ENCODE results near the gene TLK1.
A peak's percentile ranks its signal among the peaks of the same experiment; 100 is the strongest.

TLK1 gene

GRCh38 chr2:170996316-170996715, 164.4 kb downstream of the TLK1 start:
- WGBS = 88% methylated on average over 2 of the region's 2 CpGs
- H3K4me3 ChIP-seq (ENCODE audit: low read length) = no peak overlapping the region

DNA sequence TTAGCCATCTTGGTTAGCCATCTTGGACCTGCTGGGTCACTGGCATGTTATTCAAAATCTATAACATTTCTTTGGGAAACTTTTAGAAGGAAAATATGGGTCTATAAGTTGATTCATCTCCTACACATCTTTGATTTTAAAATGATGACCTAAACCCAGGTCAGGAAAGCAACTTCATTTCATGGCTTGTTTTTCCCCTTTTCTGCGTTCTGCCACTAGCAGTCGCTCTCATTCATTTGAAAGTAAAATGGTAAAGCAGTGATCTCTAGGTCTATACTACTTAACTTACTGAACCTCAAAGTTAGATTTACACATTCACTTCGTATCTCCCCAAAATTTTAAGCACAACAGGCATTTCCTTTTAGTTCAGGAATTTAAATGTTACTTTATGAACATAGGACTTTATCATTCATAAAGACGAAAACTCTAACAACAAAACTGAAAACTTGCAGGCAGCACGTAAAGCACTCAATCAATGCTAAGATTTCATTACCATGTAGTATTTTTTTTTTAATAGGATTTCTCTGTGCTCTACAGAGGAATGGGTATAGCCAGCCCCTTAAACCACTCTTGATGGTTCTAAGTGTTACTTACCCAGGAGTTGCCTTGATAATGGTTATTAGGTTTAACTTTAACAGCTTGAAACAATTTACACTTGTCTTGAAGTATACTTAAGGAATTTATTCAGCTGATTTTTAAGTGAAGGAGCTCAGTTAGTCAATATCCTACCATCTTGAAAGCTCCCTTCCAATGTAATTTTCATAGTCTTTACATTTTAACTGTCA, 169.1 kb downstream of the TLK1 start:
- H3K36me3 ChIP-seq (ENCODE audit: insufficient read depth, low read length) = peaks cover 65% of the 10 kb centered on the region

More at GRCh38 chr2:170996316-170996715, 164.4 kb downstream of the TLK1 start:
- Histone ChIP-seq H3K27ac (ENCODE audit: low read depth, low read length) (no peak overlapping the region), H3K4me1 (ENCODE audit: insufficient read depth, low read length) (no peaks in the 10 kb centered on the region), H3K9ac (ENCODE audit: low read depth, low read length) (no peak overlapping the region), H3K27me3 (ENCODE audit: insufficient read depth, low read length) (no peaks in the 10 kb centered on the region), H3K9me3 (ENCODE audit: insufficient read depth, low read depth, low read length) (no peaks in the 10 kb centered on the region), H3K36me3 (ENCODE audit: insufficient read depth, low read length) (peaks cover 86% of the 10 kb centered on the region)

DNA sequence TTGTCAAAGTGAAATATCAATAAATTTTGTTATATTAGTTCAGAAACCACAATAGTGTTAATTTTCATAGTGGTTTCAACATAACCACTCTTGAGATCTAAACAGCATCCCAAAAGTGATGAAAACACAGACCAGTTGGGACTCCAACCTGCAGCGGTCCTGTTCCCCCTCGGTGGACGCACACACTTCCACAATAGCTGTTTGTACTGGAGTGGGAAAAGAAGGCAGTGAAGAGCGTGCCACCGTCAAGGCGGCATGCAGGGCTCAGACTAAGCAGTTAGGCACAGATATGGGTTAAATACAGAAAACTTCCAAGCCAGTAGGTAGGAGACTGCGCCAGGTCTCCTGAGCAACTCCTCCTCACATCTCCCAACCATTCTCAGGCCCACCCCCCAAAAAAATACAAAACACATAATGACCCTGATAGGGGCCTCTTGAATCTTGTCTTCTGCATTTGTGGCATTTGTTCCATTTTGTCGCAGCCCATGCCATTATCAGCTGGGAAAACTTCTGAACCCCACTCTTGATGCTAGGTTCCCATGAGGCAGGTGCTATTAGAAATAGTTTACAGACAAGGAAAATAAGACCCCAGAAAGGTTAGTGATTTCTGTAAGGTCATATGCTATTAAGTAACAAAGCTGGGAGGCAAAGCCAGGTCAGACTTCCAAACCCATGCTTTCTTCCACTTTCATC, 174.0 kb downstream of the TLK1 start:
- H3K9me3 ChIP-seq (ENCODE audit: insufficient read depth, low read depth, low read length) = no peaks in the 10 kb centered on the region
- WGBS = 94% methylated on average over 8 of the region's 8 CpGs
- H3K4me3 ChIP-seq (ENCODE audit: low read length) = no peak overlapping the region
- H3K27ac ChIP-seq (ENCODE audit: low read depth, low read length) = no peak overlapping the region
- H3K36me3 ChIP-seq (ENCODE audit: insufficient read depth, low read length) = peaks cover 17% of the 10 kb centered on the region
- H3K27me3 ChIP-seq (ENCODE audit: insufficient read depth, low read length) = no peaks in the 10 kb centered on the region
- no peak overlapping the region for H3K9ac ChIP-seq (ENCODE audit: low read depth, low read length)
- peaks cover 7% of the 10 kb centered on the region; the same call in 1 of the 2 replicates for H3K4me1 ChIP-seq (ENCODE audit: insufficient read depth, low read length)

More for the DNA sequence above, 169.1 kb downstream of the TLK1 start:
- H3K27ac ChIP-seq (ENCODE audit: low read depth, low read length) = no peak overlapping the region
- WGBS = 73% methylated on average over 5 of the region's 5 CpGs
- no peaks in the 10 kb centered on the region for H3K4me1 ChIP-seq (ENCODE audit: insufficient read depth, low read length)
- H3K9me3 ChIP-seq (ENCODE audit: insufficient read depth, low read depth, low read length) = no peaks in the 10 kb centered on the region
- no peak overlapping the region for H3K4me3 ChIP-seq (ENCODE audit: low read length)
- H3K9ac ChIP-seq (ENCODE audit: low read depth, low read length) = no peak overlapping the region
- no peaks in the 10 kb centered on the region for H3K27me3 ChIP-seq (ENCODE audit: insufficient read depth, low read length)

- Histone ChIP-seq H3K27me3 (ENCODE audit: insufficient read depth, low read length) (no peaks in the 10 kb centered on the region), H3K27ac (ENCODE audit: low read depth, low read length) (no peak overlapping the region), H3K9ac (ENCODE audit: low read depth, low read length) (no peak overlapping the region), H3K36me3 (ENCODE audit: insufficient read depth, low read length) (peaks cover 6% of the 10 kb centered on the region), H3K9me3 (ENCODE audit: insufficient read depth, low read depth, low read length) (no peaks in the 10 kb centered on the region), H3K4me3 (ENCODE audit: low read length) (no peak overlapping the region), H3K4me1 (ENCODE audit: insufficient read depth, low read length) (peaks cover 7% of the 10 kb centered on the region; the same call in 1 of the 2 replicates)
- 95% methylated on average over 5 of the region's 5 CpGs for WGBS
Observed at GRCh38 chr2:170985407-170985806, 175.3 kb downstream of the TLK1 start.

DNA sequence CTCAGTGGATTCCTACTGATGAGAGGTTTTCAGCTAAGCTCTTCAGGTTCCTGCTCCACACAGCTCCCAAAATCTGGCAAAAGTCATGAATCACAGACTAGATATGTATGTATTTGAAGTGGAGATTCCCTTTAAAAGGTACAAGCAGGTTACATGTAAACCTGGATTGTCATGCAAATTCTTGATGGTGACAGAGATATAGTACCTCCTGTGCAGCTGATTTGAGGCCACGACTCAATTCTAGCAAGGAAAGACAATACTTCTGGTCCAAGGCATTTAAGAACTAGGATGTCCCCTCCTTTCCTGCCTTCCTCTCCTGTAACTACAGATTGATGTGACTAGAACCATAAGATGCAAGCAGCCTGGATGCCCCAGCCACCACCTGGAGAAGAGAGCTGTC, 176.6 kb downstream of the TLK1 start:
- peaks cover 7% of the 10 kb centered on the region; the same call in 1 of the 2 replicates for H3K4me1 ChIP-seq (ENCODE audit: insufficient read depth, low read length)
- H3K27ac ChIP-seq (ENCODE audit: low read depth, low read length) = no peak overlapping the region
- H3K36me3 ChIP-seq (ENCODE audit: insufficient read depth, low read length) = peaks cover 5% of the 10 kb centered on the region; the same call in 1 of the 2 replicates
- no peaks in the 10 kb centered on the region for H3K27me3 ChIP-seq (ENCODE audit: insufficient read depth, low read length)
- H3K9me3 ChIP-seq (ENCODE audit: insufficient read depth, low read depth, low read length) = no peaks in the 10 kb centered on the region
- H3K4me3 ChIP-seq (ENCODE audit: low read length) = no peak overlapping the region
- 30% methylated on average over 1 of the region's 1 CpG for WGBS
- H3K9ac ChIP-seq (ENCODE audit: low read depth, low read length) = no peak overlapping the region

GRCh38 chr2:170975943-170976270, 184.8 kb downstream of the TLK1 start:
- H3K9ac ChIP-seq (ENCODE audit: low read depth, low read length) = no peak overlapping the region
- H3K9me3 ChIP-seq (ENCODE audit: insufficient read depth, low read depth, low read length) = no peaks in the 10 kb centered on the region
- no peaks in the 10 kb centered on the region for H3K36me3 ChIP-seq (ENCODE audit: insufficient read depth, low read length)
- no peaks in the 10 kb centered on the region for H3K27me3 ChIP-seq (ENCODE audit: insufficient read depth, low read length)
- H3K4me3 ChIP-seq (ENCODE audit: low read length) = no peak overlapping the region
- whole genome bisulfite sequencing = 90% methylated on average over 4 of the region's 4 CpGs
- H3K4me1 ChIP-seq (ENCODE audit: insufficient read depth, low read length) = peaks cover 19% of the 10 kb centered on the region; the same call in 1 of the 2 replicates
- no peak overlapping the region for H3K27ac ChIP-seq (ENCODE audit: low read depth, low read length)

DNA sequence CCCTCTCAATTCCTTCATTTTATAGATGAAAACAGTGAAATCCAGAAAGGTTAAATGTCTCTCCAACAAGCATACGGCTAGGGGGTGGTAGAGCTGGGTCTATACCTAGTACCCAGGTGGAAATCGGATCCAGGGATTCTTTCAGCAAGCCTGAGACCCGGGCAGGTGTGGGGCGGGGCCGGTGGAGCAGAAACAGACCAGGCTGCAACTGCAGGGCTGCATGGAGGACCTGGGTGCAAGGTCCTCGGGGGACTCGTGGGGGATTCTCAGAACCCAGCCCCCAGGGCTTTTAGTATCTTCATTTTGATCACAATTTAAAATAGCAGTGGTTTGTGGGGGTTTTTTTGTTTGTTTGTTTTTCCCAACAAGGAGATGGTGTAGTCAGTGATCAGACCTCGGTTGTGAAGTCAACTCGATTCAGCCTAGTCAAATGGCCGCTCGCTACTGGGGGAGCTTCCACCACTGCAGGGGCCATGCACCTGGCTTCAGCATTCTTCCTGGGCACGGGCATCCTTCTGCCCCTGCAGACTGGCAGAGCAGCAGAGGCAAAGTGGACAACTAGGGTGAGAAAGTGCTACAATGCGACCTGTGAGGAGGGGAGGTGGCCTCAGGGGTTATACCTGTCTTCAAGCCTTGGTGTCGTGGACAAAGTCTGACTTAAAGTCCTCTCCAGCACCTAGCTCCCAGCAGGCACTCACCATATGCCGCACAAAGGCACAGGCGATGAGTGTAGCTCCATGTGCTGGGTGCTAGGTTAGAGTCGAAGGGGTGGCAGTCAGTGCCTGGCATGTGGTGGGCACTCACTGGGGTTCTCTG, 185.4 kb downstream of the TLK1 start:
- H3K4me3 ChIP-seq (ENCODE audit: low read length) = no peak overlapping the region
- no peak overlapping the region for H3K9ac ChIP-seq (ENCODE audit: low read depth, low read length)
- no peaks in the 10 kb centered on the region for H3K36me3 ChIP-seq (ENCODE audit: insufficient read depth, low read length)
- H3K4me1 ChIP-seq (ENCODE audit: insufficient read depth, low read length) = peaks cover 19% of the 10 kb centered on the region; the same call in 1 of the 2 replicates
- WGBS = 92% methylated on average over 17 of the region's 17 CpGs
- H3K27ac ChIP-seq (ENCODE audit: low read depth, low read length) = no peak overlapping the region
- H3K27me3 ChIP-seq (ENCODE audit: insufficient read depth, low read length) = no peaks in the 10 kb centered on the region
- no peaks in the 10 kb centered on the region for H3K9me3 ChIP-seq (ENCODE audit: insufficient read depth, low read depth, low read length)

- peaks cover 20% of the 10 kb centered on the region; the same call in 1 of the 2 replicates for H3K4me1 ChIP-seq (ENCODE audit: insufficient read depth, low read length)
- H3K9ac ChIP-seq (ENCODE audit: low read depth, low read length) = no peak overlapping the region
- H3K27me3 ChIP-seq (ENCODE audit: insufficient read depth, low read length) = no peaks in the 10 kb centered on the region
- no peak overlapping the region for H3K27ac ChIP-seq (ENCODE audit: low read depth, low read length)
- WGBS = 71% methylated on average over 11 of the region's 11 CpGs
- H3K9me3 ChIP-seq (ENCODE audit: insufficient read depth, low read depth, low read length) = no peaks in the 10 kb centered on the region
- H3K4me3 ChIP-seq (ENCODE audit: low read length) = peak overlapping the region; percentile 56; the same call in 1 of the 2 replicates
- no peaks in the 10 kb centered on the region for H3K36me3 ChIP-seq (ENCODE audit: insufficient read depth, low read length)
Observed at GRCh38 chr2:170974304-170974993, 186.2 kb downstream of the TLK1 start.

GRCh38 chr2:170973492-170974303, 187.0 kb downstream of the TLK1 start:
- H3K9ac ChIP-seq (ENCODE audit: low read depth, low read length) = peak overlapping the region; percentile 71
- H3K27me3 ChIP-seq (ENCODE audit: insufficient read depth, low read length) = no peaks in the 10 kb centered on the region
- no peak overlapping the region for H3K27ac ChIP-seq (ENCODE audit: low read depth, low read length)
- H3K4me1 ChIP-seq (ENCODE audit: insufficient read depth, low read length) = peaks cover 25% of the 10 kb centered on the region; the same call in 1 of the 2 replicates
- no peaks in the 10 kb centered on the region for H3K9me3 ChIP-seq (ENCODE audit: insufficient read depth, low read depth, low read length)
- WGBS = 17% methylated on average over 67 of the region's 67 CpGs
- 0 out of 2 replicates have a peak, but pooled peaks cover 5% of the 10 kb centered on the region for H3K36me3 ChIP-seq (ENCODE audit: insufficient read depth, low read length)
- H3K4me3 ChIP-seq (ENCODE audit: low read length) = peak overlapping the region; percentile 56

GRCh38 chr2:170973225-170973491, 187.5 kb downstream of the TLK1 start:
- Histone ChIP-seq H3K4me1 (ENCODE audit: insufficient read depth, low read length) (peaks cover 25% of the 10 kb centered on the region; the same call in 1 of the 2 replicates), H3K9me3 (ENCODE audit: insufficient read depth, low read depth, low read length) (no peaks in the 10 kb centered on the region), H3K27me3 (ENCODE audit: insufficient read depth, low read length) (no peaks in the 10 kb centered on the region), H3K36me3 (ENCODE audit: insufficient read depth, low read length) (0 out of 2 replicates have a peak, but pooled peaks cover 8% of the 10 kb centered on the region), H3K9ac (ENCODE audit: low read depth, low read length) (peak overlapping the region; percentile 71), H3K4me3 (ENCODE audit: low read length) (peak overlapping the region; percentile 56), H3K27ac (ENCODE audit: low read depth, low read length) (no peak overlapping the region)
- WGBS = 28% methylated on average over 12 of the region's 12 CpGs

Measured in HUES64 (cell line).